HepG2 (cell line): ENCODE data around the gene USP24. TPM values are rescaled to one million over a fixed set of nuclear protein-coding genes. Genes with fewer than 3 reads are reported as not detected.
A peak's percentile ranks its signal among the peaks of the same experiment; 100 is the strongest.

Source experiments
- FOXK2 ChIP-seq: fragments of 450-650 bp; IDR thresholded peaks from 2 replicates; pipeline ENCODE4 v1.6.1; 2016
- KLF12 ChIP-seq: sonication (generic); formaldehyde crosslinking; IDR thresholded peaks from 2 replicates; pipeline ENCODE4 v1.4.0; 2020; ENCODE audit warnings: missing genetic modification reagents, borderline replicate concordance
- MEIS2 ChIP-seq: sonication (generic); formaldehyde crosslinking; IDR thresholded peaks from 2 replicates; pipeline ENCODE4 v1.9.0; 2021; ENCODE audit warnings: mild to moderate bottlenecking, missing genetic modification reagents
- MTA3 ChIP-seq: sonication (generic); formaldehyde crosslinking; IDR thresholded peaks from 2 replicates; pipeline ENCODE4 v1.4.0; 2020; ENCODE audit warnings: missing genetic modification reagents
- MZF1 ChIP-seq: sonication (generic); formaldehyde crosslinking; IDR thresholded peaks from 2 replicates; pipeline ENCODE4 v1.8.1; 2023; ENCODE audit warnings: mild to moderate bottlenecking, missing genetic modification reagents, borderline replicate concordance
- NFYB ChIP-seq: sonication (generic); formaldehyde crosslinking; IDR thresholded peaks from 2 replicates; pipeline ENCODE4 v1.4.0; 2020; ENCODE audit warnings: missing genetic modification reagents
- RARA ChIP-seq: IDR thresholded peaks from 2 replicates; pipeline ENCODE4 v1.6.1; 2016; ENCODE audit warnings: missing genetic modification reagents, missing compliant biosample characterization
- ZBTB20 ChIP-seq: sonication (generic); formaldehyde crosslinking; IDR thresholded peaks from 2 replicates; pipeline ENCODE4 v1.8.1; 2023; ENCODE audit warnings: missing genetic modification reagents, low read depth, mild to moderate bottlenecking, borderline replicate concordance
- ZNF17 ChIP-seq: sonication (generic); formaldehyde crosslinking; IDR thresholded peaks from 2 replicates; pipeline ENCODE4 v1.5.0; 2020; ENCODE audit warnings: mild to moderate bottlenecking, missing genetic modification reagents
- ZNF672 ChIP-seq: sonication (generic); formaldehyde crosslinking; IDR thresholded peaks from 2 replicates; pipeline ENCODE4 v1.8.1; 2022; ENCODE audit warnings: missing genetic modification reagents
- ZNF83 ChIP-seq: sonication (generic); formaldehyde crosslinking; IDR thresholded peaks from 2 replicates; pipeline ENCODE4 v1.4.0; 2020; ENCODE audit warnings: missing genetic modification reagents, mild to moderate bottlenecking, borderline replicate concordance
- ZSCAN25 ChIP-seq: sonication (generic); formaldehyde crosslinking; IDR thresholded peaks from 2 replicates; pipeline ENCODE4 v1.8.0; 2022; ENCODE audit warnings: mild to moderate bottlenecking, missing genetic modification reagents
- polyA plus RNA-seq, 8 experiments: library from polyadenylated mRNA; depleted of rRNA in 3 of 8; stranded (reverse) in 7 of 8; unstranded in 1 of 8; fragments of >200 nt; fragmentation: Illumina TruSeq in 4 of 8; extraction: Trizol in 4 of 8; gene quantifications; 2 replicates each; pipeline versions ENCODE4 v1.2.1 to v1.2.3, GENCODE V29; 2011 to 2016; ENCODE audit warnings: low read depth in 4 of 8, missing spikeins in 1 of 8, mixed read lengths in 1 of 8; ENCODE audit not compliant: insufficient read depth in 1 of 8
- total RNA-seq, 5 experiments: library from RNA; depleted of rRNA; stranded (reverse); fragments of >200 nt; fragmentation: Illumina TruSeq; extraction: Trizol; gene quantifications; 2 replicates each; pipeline ENCODE4 v1.2.3, GENCODE V29; 2016; ENCODE audit warnings: low read depth in 1 of 5
- TF ChIP-seq, protein P1 (sequence below): sonication (generic); formaldehyde crosslinking; IDR thresholded peaks from 2 replicates; pipeline ENCODE4 v1.8.0; 2022; ENCODE audit warnings: missing genetic modification reagents, mild to moderate bottlenecking, moderate library complexity, borderline replicate concordance
- TF ChIP-seq, protein P2 (sequence below): sonication (generic); formaldehyde crosslinking; IDR thresholded peaks from 2 replicates; pipeline ENCODE4 v1.5.0; 2020; ENCODE audit warnings: missing genetic modification reagents
- TF ChIP-seq, protein P3 (sequence below): sonication (generic); formaldehyde crosslinking; IDR thresholded peaks from 2 replicates; pipeline ENCODE4 v1.8.1; 2023; ENCODE audit warnings: missing genetic modification reagents, mild to moderate bottlenecking, borderline replicate concordance
- TF ChIP-seq, protein P4 (sequence below): sonication (generic); formaldehyde crosslinking; IDR thresholded peaks from 2 replicates; pipeline ENCODE4 v1.4.0; 2020; ENCODE audit warnings: missing genetic modification reagents
- TF ChIP-seq, protein P5 (sequence below): IDR thresholded peaks from 2 replicates; pipeline ENCODE4 v1.6.1; 2012; ENCODE audit warnings: low read depth, low read length, improper control_type of control experiment

The USP24 gene
- total and polyA plus RNA-seq, 2 of the 13 experiments (the other 11 are each of a cell fraction or from before 2014, with no cell fraction given) = 18.8 to 47.6 TPM

DNA sequence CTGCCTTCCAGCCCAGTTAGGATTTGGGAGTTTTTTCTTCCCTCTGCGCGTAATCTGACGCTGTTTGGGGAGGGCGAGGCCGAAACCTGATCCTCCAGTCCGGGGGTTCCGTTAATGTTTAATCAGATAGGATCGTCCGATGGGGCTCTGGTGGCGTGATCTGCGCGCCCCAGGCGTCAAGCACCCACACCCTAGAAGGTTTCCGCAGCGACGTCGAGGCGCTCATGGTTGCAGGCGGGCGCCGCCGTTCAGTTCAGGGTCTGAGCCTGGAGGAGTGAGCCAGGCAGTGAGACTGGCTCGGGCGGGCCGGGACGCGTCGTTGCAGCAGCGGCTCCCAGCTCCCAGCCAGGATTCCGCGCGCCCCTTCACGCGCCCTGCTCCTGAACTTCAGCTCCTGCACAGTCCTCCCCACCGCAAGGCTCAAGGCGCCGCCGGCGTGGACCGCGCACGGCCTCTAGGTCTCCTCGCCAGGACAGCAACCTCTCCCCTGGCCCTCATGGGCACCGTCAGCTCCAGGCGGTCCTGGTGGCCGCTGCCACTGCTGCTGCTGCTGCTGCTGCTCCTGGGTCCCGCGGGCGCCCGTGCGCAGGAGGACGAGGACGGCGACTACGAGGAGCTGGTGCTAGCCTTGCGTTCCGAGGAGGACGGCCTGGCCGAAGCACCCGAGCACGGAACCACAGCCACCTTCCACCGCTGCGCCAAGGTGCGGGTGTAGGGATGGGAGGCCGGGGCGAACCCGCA, 175.7 kb downstream of the USP24 start, which contains the start of gene PCSK9 (continued):
- TF ChIP-seq ZBTB20 (CRISPR knock-in tag) = peak; percentile 87
- TF ChIP-seq ZNF672 = no peak
- peak; percentile 52 for TF ChIP-seq NFYB
- TF ChIP-seq RARA = no peak
- TF ChIP-seq ZNF17 (CRISPR knock-in tag) = no peak
- TF ChIP-seq ZSCAN25 = peak; percentile 79
- TF ChIP-seq, protein P1, sequence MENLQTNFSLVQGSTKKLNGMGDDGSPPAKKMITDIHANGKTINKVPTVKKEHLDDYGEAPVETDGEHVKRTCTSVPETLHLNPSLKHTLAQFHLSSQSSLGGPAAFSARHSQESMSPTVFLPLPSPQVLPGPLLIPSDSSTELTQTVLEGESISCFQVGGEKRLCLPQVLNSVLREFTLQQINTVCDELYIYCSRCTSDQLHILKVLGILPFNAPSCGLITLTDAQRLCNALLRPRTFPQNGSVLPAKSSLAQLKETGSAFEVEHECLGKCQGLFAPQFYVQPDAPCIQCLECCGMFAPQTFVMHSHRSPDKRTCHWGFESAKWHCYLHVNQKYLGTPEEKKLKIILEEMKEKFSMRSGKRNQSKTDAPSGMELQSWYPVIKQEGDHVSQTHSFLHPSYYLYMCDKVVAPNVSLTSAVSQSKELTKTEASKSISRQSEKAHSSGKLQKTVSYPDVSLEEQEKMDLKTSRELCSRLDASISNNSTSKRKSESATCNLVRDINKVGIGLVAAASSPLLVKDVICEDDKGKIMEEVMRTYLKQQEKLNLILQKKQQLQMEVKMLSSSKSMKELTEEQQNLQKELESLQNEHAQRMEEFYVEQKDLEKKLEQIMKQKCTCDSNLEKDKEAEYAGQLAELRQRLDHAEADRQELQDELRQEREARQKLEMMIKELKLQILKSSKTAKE = no peak; the same call in 1 of the 2 replicates
- TF ChIP-seq KLF12 (CRISPR knock-in tag) = peak; percentile 67; the same call in 1 of the 2 replicates
- TF ChIP-seq MTA3 (CRISPR knock-in tag) = no peak
- TF ChIP-seq, protein P2, sequence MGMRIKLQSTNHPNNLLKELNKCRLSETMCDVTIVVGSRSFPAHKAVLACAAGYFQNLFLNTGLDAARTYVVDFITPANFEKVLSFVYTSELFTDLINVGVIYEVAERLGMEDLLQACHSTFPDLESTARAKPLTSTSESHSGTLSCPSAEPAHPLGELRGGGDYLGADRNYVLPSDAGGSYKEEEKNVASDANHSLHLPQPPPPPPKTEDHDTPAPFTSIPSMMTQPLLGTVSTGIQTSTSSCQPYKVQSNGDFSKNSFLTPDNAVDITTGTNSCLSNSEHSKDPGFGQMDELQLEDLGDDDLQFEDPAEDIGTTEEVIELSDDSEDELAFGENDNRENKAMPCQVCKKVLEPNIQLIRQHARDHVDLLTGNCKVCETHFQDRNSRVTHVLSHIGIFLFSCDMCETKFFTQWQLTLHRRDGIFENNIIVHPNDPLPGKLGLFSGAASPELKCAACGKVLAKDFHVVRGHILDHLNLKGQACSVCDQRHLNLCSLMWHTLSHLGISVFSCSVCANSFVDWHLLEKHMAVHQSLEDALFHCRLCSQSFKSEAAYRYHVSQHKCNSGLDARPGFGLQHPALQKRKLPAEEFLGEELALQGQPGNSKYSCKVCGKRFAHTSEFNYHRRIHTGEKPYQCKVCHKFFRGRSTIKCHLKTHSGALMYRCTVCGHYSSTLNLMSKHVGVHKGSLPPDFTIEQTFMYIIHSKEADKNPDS (CRISPR knock-in tag) = no peak
- TF ChIP-seq ZNF83 = peak; percentile 39; the same call in 1 of the 2 replicates
- no peak for TF ChIP-seq FOXK2
- TF ChIP-seq, protein P3, sequence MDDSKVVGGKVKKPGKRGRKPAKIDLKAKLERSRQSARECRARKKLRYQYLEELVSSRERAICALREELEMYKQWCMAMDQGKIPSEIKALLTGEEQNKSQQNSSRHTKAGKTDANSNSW (CRISPR knock-in tag) = peak; percentile 69; the same call in 1 of the 2 replicates
- TF ChIP-seq MEIS2 (CRISPR knock-in tag) = peak; percentile 69
- 0 out of 2 replicates have a peak, but pooled peaks have one; percentile 91 for TF ChIP-seq MZF1 (CRISPR knock-in tag)
- TF ChIP-seq, protein P4, sequence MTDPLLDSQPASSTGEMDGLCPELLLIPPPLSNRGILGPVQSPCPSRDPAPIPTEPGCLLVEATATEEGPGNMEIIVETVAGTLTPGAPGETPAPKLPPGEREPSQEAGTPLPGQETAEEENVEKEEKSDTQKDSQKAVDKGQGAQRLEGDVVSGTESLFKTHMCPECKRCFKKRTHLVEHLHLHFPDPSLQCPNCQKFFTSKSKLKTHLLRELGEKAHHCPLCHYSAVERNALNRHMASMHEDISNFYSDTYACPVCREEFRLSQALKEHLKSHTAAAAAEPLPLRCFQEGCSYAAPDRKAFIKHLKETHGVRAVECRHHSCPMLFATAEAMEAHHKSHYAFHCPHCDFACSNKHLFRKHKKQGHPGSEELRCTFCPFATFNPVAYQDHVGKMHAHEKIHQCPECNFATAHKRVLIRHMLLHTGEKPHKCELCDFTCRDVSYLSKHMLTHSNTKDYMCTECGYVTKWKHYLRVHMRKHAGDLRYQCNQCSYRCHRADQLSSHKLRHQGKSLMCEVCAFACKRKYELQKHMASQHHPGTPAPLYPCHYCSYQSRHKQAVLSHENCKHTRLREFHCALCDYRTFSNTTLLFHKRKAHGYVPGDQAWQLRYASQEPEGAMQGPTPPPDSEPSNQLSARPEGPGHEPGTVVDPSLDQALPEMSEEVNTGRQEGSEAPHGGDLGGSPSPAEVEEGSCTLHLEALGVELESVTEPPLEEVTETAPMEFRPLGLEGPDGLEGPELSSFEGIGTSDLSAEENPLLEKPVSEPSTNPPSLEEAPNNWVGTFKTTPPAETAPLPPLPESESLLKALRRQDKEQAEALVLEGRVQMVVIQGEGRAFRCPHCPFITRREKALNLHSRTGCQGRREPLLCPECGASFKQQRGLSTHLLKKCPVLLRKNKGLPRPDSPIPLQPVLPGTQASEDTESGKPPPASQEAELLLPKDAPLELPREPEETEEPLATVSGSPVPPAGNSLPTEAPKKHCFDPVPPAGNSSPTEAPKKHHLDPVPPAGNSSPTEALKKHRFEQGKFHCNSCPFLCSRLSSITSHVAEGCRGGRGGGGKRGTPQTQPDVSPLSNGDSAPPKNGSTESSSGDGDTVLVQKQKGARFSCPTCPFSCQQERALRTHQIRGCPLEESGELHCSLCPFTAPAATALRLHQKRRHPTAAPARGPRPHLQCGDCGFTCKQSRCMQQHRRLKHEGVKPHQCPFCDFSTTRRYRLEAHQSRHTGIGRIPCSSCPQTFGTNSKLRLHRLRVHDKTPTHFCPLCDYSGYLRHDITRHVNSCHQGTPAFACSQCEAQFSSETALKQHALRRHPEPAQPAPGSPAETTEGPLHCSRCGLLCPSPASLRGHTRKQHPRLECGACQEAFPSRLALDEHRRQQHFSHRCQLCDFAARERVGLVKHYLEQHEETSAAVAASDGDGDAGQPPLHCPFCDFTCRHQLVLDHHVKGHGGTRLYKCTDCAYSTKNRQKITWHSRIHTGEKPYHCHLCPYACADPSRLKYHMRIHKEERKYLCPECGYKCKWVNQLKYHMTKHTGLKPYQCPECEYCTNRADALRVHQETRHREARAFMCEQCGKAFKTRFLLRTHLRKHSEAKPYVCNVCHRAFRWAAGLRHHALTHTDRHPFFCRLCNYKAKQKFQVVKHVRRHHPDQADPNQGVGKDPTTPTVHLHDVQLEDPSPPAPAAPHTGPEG (CRISPR knock-in tag) = peak; percentile 99
- TF ChIP-seq, protein P5, sequence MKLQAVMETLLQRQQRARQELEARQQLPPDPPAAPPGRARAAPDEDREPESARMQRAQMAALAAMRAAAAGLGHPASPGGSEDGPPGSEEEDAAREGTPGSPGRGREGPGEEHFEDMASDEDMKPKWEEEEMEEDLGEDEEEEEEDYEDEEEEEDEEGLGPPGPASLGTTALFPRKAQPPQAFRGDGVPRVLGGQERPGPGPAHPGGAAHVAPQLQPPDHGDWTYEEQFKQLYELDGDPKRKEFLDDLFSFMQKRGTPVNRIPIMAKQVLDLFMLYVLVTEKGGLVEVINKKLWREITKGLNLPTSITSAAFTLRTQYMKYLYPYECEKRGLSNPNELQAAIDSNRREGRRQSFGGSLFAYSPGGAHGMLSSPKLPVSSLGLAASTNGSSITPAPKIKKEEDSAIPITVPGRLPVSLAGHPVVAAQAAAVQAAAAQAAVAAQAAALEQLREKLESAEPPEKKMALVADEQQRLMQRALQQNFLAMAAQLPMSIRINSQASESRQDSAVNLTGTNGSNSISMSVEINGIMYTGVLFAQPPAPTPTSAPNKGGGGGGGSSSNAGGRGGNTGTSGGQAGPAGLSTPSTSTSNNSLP = 0 out of 2 replicates have a peak, but pooled peaks have one; percentile 27
